ENCODE measurements around the gene RNF126.

RNF126 gene

GRCh38 chr19:661427-662196 lies 1.4 kb downstream of the RNF126 start:
- DNase-seq (ENCODE audit: low spot score in 2 of 2) (peak in 1 of 2 donors; percentile 61), ATAC-seq (ENCODE audit: low read depth) (peak; percentile 41)
- peak overlapping the region; percentile 92 for H3K27ac Mint-ChIP-seq
- H3K9me3 Mint-ChIP-seq: no peaks in the 10 kb centered on the region
- no peaks in the 10 kb centered on the region for H3K27me3 Mint-ChIP-seq
- peaks cover 28% of the 10 kb centered on the region for H3K4me1 Mint-ChIP-seq
- H3K36me3 Mint-ChIP-seq: peaks cover 2% of the 10 kb centered on the region
- H3K4me3 Mint-ChIP-seq: peak overlapping the region; percentile 98

- DNase-seq (ENCODE audit: low spot score in 2 of 2) (no peak), ATAC-seq (ENCODE audit: low read depth) (no peak)
- Mint-ChIP-seq H3K27ac (peak overlapping the region; percentile 92), H3K9me3 (no peaks in the 10 kb centered on the region), H3K27me3 (no peaks in the 10 kb centered on the region), H3K36me3 (peaks cover 2% of the 10 kb centered on the region), H3K4me3 (peak overlapping the region; percentile 98), H3K4me1 (peaks cover 34% of the 10 kb centered on the region)
These were observed 2.1 kb downstream of the RNF126 start for GRCh38 chr19:660793-661426.

- peaks cover 42% of the 10 kb centered on the region for H3K4me1 Mint-ChIP-seq
- DNase-seq (ENCODE audit: low spot score in 2 of 2) (no peak), ATAC-seq (ENCODE audit: low read depth) (peak; percentile 20)
- no peaks in the 10 kb centered on the region for H3K9me3 Mint-ChIP-seq
- peak overlapping the region; percentile 92 for H3K27ac Mint-ChIP-seq
- no peaks in the 10 kb centered on the region for H3K27me3 Mint-ChIP-seq
- peak overlapping the region; percentile 98 for H3K4me3 Mint-ChIP-seq
- peaks cover 10% of the 10 kb centered on the region for H3K36me3 Mint-ChIP-seq
These were observed 3.8 kb downstream of the RNF126 start for GRCh38 chr19:658916-659839.

GRCh38 chr19:658059-658839 lies 4.8 kb downstream of the RNF126 start:
- ATAC-seq (ENCODE audit: low read depth): no peak
- DNase-seq (ENCODE audit: low spot score in 2 of 2): no peak
- Mint-ChIP-seq H3K36me3 (peaks cover 12% of the 10 kb centered on the region), H3K27me3 (no peaks in the 10 kb centered on the region), H3K4me1 (peaks cover 38% of the 10 kb centered on the region), H3K4me3 (peak overlapping the region; percentile 53), H3K27ac (peak overlapping the region; percentile 45), H3K9me3 (no peaks in the 10 kb centered on the region)

GRCh38 chr19:657611-658010 lies 5.4 kb downstream of the RNF126 start:
- Mint-ChIP-seq H3K27ac (peak overlapping the region; percentile 55), H3K4me3 (peak overlapping the region; percentile 8), H3K4me1 (peaks cover 38% of the 10 kb centered on the region)

GRCh38 chr19:656751-657559 lies 6.1 kb downstream of the RNF126 start:
- no peak for ATAC-seq (ENCODE audit: low read depth)
- no peaks in the 10 kb centered on the region for H3K27me3 Mint-ChIP-seq
- H3K9me3 Mint-ChIP-seq: no peaks in the 10 kb centered on the region
- no peak for DNase-seq (ENCODE audit: low spot score in 2 of 2)
- peak overlapping the region; percentile 55 for H3K27ac Mint-ChIP-seq
- H3K4me1 Mint-ChIP-seq: peaks cover 38% of the 10 kb centered on the region
- peak overlapping the region; percentile 14 for H3K4me3 Mint-ChIP-seq
- peaks cover 12% of the 10 kb centered on the region for H3K36me3 Mint-ChIP-seq

More at GRCh38 chr19:657611-658010, 5.4 kb downstream of the RNF126 start:
- Mint-ChIP-seq H3K27me3 (no peaks in the 10 kb centered on the region), H3K36me3 (peaks cover 12% of the 10 kb centered on the region), H3K9me3 (no peaks in the 10 kb centered on the region)
- ATAC-seq (ENCODE audit: low read depth) (no peak), DNase-seq (ENCODE audit: low spot score in 2 of 2) (no peak)

GRCh38 chr19:655691-656090 lies 7.3 kb downstream of the RNF126 start:
- Mint-ChIP-seq H3K27ac (peak overlapping the region; percentile 67), H3K9me3 (no peaks in the 10 kb centered on the region), H3K36me3 (peaks cover 12% of the 10 kb centered on the region), H3K27me3 (no peaks in the 10 kb centered on the region), H3K4me1 (peaks cover 37% of the 10 kb centered on the region), H3K4me3 (peak overlapping the region; percentile 33)
- DNase-seq (ENCODE audit: low spot score in 2 of 2): no peak
- ATAC-seq (ENCODE audit: low read depth): no peak

GRCh38 chr19:653425-653824 lies 9.6 kb downstream of the RNF126 start:
- peaks cover 26% of the 10 kb centered on the region for H3K4me1 Mint-ChIP-seq
- no peaks in the 10 kb centered on the region for H3K27me3 Mint-ChIP-seq
- no peak overlapping the region for H3K27ac Mint-ChIP-seq
- no peaks in the 10 kb centered on the region for H3K9me3 Mint-ChIP-seq
- no peak overlapping the region for H3K4me3 Mint-ChIP-seq
- H3K36me3 Mint-ChIP-seq: peaks cover 13% of the 10 kb centered on the region
- ATAC-seq (ENCODE audit: low read depth): no peak
- DNase-seq (ENCODE audit: low spot score in 2 of 2): no peak

GRCh38 chr19:652467-653389 lies 10.3 kb downstream of the RNF126 start:
- DNase-seq (ENCODE audit: low spot score in 2 of 2) (no peak), ATAC-seq (ENCODE audit: low read depth) (no peak)
- H3K4me3 Mint-ChIP-seq: no peak overlapping the region
- H3K27me3 Mint-ChIP-seq: no peaks in the 10 kb centered on the region
- peaks cover 16% of the 10 kb centered on the region for H3K36me3 Mint-ChIP-seq
- no peaks in the 10 kb centered on the region for H3K9me3 Mint-ChIP-seq
- H3K4me1 Mint-ChIP-seq: peaks cover 29% of the 10 kb centered on the region
- no peak overlapping the region for H3K27ac Mint-ChIP-seq

GRCh38 chr19:651991-652390 lies 11.0 kb downstream of the RNF126 start:
- H3K9me3 Mint-ChIP-seq: no peaks in the 10 kb centered on the region
- DNase-seq (ENCODE audit: low spot score in 2 of 2) (no peak), ATAC-seq (ENCODE audit: low read depth) (no peak)
- H3K27me3 Mint-ChIP-seq: no peaks in the 10 kb centered on the region
- peaks cover 15% of the 10 kb centered on the region for H3K36me3 Mint-ChIP-seq
- H3K4me1 Mint-ChIP-seq: peaks cover 23% of the 10 kb centered on the region
- H3K4me3 Mint-ChIP-seq: no peak overlapping the region
- H3K27ac Mint-ChIP-seq: no peak overlapping the region

- peaks cover 15% of the 10 kb centered on the region for H3K36me3 Mint-ChIP-seq
- no peak for DNase-seq (ENCODE audit: low spot score in 2 of 2)
- no peak overlapping the region for H3K27ac Mint-ChIP-seq
- H3K4me1 Mint-ChIP-seq: peaks cover 22% of the 10 kb centered on the region
- H3K9me3 Mint-ChIP-seq: no peaks in the 10 kb centered on the region
- ATAC-seq (ENCODE audit: low read depth): no peak
- H3K4me3 Mint-ChIP-seq: no peak overlapping the region
- no peaks in the 10 kb centered on the region for H3K27me3 Mint-ChIP-seq
These were observed 11.7 kb downstream of the RNF126 start for GRCh38 chr19:651114-651818.
